T-helper 9 cell (primary cell): ENCODE measurements around the gene VAT1L.
"Not testable (repeated sequence)": the region's sequence is repeated elsewhere in the genome, so short reads cannot be mapped to it uniquely, and the experiment has no call there.

Experiments used
- DNase-seq: peaks from one replicate; pipeline ENCODE4 v3.0.0-alpha.2; 2020

The VAT1L gene

DNA sequence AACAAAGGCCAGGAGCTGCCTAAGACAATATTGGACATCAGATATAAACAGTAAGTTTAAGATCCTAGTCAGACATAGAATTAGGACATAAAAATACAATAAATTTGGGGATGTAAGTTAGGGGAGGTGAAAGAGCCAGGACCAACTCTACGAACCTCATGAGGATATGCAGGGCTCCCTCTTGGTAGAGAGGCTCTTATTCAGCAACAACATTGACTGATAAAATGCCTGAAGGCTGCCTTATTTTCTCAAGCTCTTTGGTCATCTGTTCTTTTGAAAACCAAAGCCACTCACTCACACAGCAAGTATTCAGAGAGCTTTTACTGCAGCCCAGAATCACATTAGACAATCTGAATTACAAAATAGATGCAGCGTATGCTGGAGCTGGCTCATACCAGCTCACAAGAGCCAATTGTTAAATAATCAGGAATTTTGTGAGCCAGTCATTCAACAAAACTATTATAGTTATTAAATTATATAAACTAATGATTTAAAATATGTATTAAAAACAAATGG, 125.4 kb downstream of the VAT1L start:
- DNase-seq, result no peak

DNA sequence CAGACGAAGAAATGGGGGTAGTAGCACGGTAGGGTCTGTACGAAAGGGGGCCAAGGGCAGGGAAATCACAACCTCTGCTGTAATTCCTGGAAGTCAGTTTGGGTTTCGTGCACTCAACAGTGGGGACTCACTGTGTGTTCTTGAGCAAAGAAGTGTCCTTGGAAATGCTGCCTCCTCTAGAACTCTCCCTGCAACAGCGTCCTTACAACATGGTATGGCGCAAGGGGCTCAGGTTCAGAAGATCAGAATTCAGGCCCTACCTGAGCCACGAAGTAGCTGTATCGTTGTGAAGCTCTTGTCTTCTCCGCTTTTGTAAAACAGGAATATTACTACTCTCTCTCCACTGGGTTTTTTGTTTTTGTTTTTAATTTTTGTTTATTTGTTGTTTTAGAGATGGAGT, 127.7 kb downstream of the VAT1L start:
- DNase-seq, result no peak

DNA sequence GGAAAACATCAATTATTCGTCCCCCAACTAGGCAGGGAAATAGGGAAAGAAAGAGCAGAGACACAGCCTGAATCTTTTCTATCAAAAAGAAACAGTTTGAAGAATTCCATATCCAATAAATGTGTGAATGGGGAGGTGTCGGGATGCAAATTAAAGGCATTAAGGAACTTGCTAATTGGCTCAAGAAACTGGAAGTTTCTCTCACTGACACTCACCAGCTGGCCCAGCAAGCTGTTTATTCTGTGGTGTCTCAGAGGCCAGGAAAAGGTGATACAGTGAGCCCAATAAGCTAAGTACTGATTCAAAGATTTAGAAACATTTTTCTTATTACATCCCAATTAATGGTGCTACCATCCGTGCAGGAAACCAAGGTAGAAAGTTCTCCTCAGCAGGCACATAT, 129.6 kb downstream of the VAT1L start:
- DNase-seq, result no peak

DNA sequence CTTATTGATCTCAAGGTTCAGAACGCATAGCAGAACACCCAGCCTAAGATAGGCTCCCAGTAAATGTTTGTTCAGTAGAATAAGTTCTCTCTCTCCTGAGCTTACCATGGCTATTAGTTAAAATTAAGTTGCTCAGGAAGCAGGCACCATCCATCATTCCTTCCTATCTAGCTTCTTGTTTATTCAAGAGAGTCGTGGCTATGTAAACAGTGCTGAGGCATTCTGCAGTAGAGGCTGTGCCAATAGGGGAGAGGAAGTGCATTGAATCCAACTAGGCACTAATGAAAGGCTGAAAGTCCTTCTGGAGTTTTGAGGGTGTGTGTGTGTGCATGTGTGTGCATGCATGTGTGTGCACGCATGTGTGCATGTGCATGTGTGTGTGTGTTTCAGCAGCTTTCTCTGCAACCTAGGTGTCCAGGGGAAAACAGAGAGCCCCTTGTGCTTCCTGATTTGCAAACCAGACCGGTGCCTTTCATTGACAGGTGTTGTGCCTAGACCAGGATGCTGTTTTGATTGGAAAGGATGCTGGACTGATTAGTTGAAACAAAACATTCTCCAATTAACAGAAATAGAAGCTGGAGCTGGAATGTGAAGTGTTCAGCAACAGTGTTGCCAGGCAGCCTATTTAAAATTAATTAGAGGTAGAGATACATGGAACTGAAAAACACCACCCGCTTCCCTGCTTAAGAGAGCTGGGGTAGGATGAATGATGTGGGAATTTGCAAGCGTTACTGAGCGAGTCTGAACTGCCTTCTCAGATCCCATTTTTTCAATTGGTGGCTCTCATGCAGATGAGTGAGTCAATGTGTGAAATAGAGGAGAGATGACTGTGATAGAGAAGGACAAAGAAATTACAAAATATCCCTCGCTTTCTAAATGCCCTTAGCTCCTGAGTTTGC, 130.7 kb downstream of the VAT1L start:
- DNase-seq, result no peak

DNA sequence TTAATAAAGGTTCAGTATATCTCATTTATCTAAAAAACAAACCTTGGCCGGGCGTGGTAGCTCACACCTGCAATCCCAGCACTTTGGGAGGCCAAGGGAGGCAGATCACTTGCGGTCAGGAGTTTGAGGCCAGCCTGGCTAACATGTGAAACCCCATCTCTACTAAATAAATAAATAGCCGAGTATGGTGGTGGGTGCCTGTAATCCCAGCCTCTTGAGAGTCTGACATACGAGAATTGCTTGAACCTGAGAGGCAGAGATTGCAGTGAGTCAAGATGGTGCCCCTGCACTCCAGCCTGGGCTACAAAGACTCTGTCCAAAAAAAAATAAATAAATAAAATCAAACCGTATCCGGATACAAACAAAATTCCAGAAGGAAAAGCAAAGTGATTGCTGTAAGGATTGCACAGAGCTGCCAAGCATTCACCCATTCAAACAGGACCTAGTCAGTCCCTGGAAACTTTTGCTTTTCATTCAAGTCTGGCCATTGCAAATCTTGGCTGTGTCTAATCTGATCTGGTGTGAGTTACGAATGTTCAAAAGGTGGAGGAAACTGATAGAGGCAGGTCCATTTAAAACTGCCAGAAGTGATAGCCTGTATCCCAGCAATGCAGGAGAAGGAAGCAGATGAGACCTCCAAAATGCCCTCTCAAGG, 131.5 kb downstream of the VAT1L start:
- DNase-seq, result no peak

DNA sequence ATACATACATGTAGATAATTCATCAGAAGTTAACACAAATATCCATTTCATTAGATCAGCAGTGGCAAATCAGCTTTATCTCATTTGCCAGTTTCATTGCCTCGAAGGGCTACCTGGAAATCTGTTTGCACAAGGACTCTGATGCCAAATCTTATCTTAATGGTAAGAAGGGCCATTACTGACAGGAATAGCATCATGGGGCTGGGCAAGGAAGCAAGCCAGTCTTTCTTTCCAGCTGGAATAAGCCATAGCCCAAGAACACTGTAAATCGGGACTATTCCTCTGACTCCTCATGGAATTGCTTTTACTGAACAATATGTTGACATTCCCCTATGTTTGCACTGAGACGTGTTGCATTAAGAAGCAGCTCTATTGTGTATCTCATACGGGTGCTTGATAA, 132.6 kb downstream of the VAT1L start:
- DNase-seq, result no peak

DNA sequence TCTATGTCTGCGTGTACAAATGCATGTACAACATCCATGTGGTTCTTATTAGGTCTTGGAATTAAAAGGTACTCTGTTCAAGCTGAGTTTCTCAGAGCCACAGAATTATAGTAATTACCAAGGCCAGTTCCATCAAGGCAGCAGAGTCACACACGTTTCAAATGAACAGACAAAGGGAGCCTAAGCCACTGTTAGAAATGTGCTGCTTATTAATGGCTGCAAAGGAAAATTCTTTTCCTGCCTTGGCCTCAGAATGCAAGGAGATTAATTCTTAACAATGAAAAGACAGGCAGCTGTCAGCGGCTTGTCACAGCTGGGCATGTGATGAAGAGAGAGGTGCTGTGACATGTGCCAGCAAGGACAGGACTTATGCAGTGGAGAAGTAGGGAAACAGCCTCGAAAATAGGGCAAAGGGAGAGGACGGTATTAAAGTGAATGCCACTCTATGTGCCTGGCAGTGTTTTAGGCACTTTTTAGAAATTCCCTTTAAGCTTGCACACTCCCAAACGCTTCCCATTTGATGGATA, 133.9 kb downstream of the VAT1L start:
- DNase-seq, result no peak

DNA sequence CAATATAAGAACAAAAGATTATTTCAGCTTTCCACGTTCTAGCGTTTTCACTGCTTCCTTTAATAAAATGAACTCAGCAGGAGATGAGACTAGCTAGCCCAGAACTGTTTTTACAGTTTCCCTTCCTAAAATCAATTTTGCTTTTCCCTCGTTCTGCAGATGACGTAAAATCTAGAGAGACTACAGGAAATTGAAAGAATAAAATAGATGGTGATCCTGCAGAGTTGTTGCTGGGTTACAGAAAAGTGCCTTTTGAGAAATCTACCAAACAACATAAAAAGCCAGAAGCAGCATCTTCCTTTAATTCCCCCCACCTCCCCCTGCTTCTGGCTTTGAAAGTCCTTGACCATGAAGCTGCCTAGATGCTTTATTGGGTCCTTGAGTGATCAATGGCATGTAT, 137.2 kb downstream of the VAT1L start:
- DNase-seq, result no peak

DNA sequence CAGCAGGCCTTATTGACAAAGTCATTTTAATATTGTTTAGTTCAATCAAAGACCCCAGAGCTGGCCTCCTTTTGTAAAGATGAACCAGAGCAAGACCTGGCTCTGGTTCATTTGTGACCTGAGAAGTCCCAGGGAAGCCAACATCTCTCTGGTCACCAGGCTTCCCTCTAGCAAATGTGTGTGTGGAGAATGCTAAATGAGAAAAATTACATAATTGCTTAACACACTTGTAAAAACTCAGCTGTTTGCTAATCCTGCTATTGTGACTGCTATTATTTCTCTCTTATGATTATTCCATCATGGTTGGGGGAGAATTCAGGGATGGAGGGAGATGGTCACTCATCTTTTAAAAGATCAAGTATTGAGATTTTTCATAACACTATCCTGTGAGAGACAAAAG, 139.7 kb downstream of the VAT1L start:
- no peak for DNase-seq

DNA sequence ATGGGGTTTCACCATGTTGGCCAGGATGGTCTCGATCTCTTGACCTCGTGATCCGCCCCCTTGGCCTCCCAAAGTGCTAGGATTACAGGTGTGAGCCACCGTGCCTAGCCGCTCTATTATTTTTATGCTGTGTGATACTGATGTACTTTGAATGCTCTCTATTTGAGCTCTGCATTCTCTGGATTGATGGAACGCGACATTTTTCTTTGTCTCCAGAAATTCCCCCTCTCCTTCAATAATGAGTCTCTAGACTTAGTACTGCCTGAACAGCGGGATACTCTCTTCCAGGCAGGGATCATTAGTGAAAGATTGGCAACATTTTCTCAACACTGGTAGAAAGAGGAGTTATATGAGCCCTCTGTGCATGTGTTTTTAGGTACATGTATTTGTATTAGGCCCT, 140.6 kb downstream of the VAT1L start:
- DNase-seq, result no peak

DNA sequence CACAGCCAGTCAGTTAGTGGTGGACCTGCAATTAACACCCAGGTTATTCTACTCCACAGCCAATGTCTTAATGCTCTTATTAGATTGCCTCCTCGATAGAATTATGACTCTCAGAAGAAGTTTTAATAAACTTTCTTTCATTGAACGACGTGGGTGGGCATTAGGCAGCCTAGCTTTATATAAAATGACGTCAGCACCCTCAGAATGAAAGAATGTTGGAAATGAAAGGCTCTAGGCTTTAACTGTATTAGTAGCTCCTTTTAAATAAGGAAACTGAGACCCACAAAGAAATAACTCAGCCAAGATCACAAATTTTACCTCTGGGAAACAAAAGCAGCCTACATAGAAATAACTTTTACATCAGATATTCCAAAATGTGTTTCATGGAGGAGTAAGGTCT, 142.7 kb downstream of the VAT1L start:
- no peak for DNase-seq

DNA sequence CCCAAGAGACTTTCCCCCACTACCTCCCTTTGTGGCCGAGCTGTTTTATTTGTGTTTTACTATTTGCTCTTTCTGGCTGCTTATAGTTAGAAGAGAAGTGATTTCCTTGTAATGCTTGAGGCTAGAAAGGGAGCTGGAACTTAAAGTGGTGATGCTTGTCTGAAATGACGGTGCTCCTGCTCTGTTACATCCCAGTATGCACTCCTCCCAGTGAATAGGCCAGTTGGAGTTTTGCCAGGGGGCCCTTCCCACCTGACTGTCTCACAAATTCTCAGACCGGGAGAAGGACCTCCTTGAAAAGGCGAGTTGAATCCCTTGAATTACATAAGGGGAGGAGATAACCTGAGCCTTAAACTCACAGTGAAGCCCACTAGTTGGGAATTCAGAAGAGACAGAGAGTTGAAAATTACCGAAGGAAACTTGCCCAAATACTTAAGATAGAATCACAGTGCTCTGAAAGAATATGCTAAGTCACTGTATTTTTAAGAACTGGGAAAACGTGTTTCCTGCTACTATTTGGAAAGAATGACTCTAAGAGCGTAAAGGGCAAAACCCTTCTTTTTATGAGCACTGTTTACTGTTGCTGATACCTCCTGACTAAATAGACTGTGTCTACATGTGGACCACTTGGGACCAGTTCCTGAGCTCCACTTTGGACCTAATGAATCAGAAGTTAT, 149.2 kb downstream of the VAT1L start:
- no peak for DNase-seq

DNA sequence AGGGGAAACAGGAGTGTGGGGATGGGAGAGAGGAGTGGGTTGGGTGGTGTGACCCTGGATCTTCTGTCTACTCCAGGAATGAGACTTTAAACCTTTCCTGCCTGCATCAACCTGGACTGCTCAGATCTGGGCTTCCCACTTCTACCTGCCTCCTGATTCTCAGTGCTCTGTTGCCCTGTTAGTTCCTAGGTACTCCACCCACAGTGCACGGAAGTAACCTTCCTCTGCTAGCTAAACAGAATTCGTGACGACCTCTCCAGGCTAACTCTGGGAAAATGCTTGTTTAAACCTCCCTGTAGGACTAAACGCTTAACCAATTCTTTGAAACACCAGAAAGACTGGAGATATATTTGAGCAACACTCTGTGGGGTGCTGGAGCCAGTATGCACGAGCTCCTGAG, 150.5 kb downstream of the VAT1L start:
- no peak for DNase-seq

DNA sequence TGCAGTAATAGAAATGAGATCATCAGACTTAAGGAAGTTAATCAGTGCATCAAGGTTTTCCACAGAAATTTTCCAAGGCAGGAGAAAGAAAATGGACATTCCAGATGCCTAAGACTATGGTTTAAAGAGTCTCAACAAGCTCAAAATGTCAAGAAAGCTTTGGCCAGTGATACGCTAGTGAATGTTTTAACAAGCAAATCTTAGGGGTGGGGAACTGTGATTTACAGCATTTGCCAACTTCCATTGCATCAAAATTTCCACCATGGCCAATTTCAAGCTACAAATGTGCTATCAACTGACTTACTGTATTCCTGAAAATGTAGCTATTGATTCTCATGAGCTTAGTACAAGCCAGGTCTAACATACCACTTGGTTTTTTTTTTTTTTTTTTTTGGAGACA, 151.6 kb downstream of the VAT1L start:
- no peak for DNase-seq

DNA sequence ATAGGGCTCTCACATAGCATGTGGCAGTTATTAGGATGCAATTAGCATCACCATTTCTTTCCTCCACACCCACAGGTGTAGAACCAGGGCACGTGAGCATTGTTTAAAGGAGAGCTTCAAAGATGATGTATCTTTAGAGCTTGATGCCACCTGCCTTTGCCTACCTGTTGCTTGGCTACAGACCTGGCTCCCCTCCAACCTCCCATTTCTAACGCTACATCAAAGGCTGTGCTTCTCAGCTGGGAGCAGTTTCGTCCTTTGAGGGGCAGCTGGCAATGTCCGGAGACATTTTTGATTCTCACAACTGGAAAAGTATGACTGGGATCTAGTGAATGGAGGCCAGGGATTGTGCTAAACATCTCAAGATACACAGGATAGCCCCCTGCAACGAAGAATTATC, 155.4 kb downstream of the VAT1L start:
- no peak for DNase-seq

DNA sequence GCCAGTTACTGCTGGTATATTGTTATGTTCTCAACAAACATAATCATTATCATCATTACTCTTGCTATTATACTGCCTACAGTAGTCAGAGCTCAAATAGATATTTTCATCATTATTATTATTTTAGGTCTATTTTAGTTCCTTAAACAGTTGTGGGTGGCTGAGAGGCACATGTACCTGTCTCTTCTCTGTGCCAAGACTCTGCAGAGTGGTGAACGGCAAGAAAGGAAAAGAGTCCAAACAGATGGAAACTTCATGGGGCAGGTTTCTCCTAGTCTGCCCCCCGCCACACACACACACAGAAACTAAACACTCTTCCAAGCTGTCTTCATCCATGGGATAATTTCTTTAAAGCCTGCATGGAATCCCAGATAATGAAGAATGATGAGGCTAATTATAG, 156.3 kb downstream of the VAT1L start:
- no peak for DNase-seq

DNA sequence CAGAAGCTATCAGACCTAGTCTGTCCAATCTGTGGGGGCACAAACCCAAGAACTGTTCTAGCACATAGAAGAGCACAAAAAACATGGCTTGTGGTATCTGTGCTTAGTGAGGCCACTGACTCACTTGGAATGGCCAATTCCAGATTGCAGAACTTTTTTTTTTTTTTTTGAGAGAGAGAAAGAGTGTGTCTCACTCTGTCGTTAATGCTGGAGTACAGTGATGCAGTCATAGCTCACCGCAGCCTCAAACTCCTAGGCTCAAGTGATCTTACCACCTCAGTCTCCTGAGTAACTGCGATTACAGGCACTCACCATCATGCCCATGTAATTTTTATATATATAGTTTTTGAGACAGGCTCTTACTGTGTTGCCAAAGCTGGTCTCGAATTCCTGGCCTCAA, 156.8 kb downstream of the VAT1L start:
- DNase-seq, result no peak

DNA sequence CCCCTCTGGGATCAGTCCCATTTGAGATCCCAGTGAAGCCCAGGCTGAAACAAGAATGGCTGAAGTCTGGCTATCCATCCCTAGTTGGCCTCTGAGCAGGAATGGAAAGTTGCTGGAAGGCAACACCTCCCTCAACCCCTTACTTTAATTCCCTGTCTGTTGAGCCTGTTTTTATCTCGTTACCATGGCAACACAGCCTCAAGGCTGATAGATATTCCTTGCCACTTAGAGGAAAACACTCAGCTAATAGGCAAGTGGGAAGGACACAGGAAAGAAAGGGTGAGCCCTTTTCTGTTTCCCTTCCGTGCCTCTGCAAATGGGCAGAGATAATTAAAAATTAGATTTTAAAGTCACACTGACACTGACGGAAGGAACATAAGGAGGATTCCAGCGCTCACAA, 158.5 kb downstream of the VAT1L start:
- no peak for DNase-seq

DNA sequence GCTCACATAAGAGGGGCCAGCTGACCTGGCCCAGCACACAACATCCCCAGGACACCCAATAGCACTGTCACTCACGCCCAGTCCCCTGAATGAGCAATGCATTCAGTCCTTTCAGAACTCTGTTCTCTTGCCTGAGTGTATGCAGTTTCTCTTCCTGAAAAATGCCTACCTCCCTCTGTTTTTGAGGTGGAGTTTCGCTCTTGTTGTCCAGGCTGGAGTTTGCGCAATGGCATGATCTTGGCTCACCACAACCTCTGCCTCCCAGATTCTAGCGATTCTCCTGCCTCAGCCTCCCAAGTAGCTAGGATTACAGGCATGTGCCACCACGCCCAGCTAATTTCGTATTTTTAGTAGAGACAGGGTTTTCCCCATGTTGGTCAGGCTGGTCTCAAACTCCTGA, 159.2 kb downstream of the VAT1L start:
- DNase-seq, result not testable (repeated sequence)

DNA sequence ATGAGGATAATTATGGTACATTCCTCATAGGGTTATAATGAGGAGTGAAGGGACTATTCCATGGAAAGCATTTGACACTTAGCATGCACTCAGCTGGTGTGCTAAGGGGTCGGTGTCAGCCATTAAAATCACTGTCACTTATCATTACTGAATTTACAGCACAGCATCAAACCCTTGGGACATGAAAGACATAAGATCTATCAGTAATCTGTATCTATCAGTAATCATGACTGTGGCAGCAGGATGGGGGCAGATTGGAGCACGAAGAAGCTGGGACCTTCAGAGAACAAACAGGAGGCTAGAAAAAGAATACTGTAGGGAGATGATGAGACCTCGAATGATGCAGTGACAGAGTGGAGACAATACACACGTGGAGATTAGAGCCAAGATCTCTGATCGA, 160.5 kb downstream of the VAT1L start:
- no peak for DNase-seq

DNA sequence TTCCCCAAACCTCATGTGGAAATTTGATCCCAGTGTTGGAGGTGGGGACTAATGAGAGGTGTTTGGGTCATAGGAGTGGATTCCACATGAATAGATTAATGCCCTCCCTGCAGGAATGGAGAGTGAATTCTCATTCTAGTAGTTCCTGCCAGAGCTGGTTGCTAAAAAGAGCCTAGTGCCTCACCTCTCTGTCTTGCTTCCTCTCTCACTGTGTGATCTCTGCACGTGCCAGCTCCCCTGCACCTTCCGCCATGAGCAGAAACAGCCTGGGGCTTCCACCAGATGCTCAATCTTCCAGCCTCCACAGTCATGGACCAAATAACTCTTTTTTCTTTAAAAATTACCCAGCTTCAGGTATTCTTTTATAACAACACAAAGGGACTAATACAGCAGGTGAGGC, 161.1 kb downstream of the VAT1L start:
- DNase-seq, result no peak

DNA sequence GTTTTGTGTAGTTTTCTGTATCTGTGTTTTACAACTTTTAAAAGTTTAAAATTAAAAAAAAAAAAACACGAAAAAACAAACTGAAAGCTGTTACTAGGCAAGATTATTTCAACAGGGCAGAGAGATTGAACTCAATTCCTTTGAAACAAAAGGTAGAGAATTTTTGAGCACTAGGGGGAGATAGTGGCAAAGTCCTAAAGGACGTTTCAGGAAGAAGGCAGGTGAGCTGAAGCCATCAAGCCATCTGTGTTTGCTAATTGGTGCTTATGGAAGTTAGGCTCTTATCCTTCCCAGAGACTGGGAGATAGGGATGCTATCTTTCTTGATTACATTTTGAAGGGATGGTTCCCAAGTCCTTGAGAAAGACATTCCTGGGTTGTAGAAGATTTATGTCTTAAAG, 163.4 kb downstream of the VAT1L start:
- DNase-seq, result no peak

DNA sequence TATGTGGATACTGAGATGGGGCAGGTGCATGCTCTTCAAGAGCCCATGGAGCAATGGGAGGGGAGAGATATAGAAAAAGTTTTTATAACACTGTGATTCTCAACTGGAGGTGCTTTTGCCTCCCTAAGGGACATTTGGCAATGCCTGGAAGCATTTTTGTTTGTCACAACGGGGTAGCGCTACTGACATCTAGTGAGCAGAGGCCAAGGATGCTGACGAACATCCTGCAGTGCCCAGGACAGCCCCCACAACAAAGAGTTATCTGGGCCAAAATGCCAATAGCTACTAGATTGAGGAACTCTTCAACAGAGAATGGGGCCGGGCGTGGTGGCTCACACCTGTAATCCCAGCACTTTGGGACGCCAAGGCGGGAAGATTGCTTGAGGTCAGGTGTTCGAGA, 166.8 kb downstream of the VAT1L start:
- no peak for DNase-seq

DNA sequence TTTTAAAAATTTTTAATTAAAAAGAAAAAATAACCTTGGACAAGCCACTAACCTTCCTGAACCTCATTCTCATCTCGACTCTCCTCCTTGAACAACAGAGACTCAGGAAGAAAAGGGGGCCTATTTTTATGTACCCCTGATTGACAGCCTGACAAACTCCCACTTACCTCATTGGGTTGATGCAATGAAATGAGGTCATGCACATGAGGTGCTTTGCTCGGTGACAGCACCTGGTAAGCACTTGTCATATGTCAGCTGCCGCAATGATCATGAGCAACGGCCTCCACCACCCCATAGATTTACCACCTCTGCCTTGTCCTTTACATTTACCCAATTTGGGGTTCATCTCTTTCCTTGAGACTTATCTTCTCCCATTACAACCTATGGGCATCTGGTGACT, 167.9 kb downstream of the VAT1L start:
- no peak for DNase-seq
